MCF 10A (cell line): ENCODE results near the gene FBXO38. TPM values are rescaled to one million over a fixed set of nuclear protein-coding genes. Genes with fewer than 3 reads are reported as not detected.

Experiments used
- BruUV-seq: library from RNA; stranded (reverse); fragments of 400-500 nt; replicated peaks from 2 replicates; lab custom pipeline; 2021; lab: Mats Ljungman, UMichigan
- CTCF ChIA-PET: fragments of 300-600 bp; sonication (Branson Sonifier 250); formaldehyde crosslinking; extraction: SDS; loops from one replicate; lab custom pipeline; 2021; ENCODE audit warnings: antibody characterized with exemption, inconsistent platforms; lab: Yijun Ruan, JAX
- POLR2A ChIA-PET: fragments of 300-600, 350-650 bp; sonication (Branson Sonifier 250); formaldehyde crosslinking; extraction: SDS; loops from one replicate; lab custom pipeline; 2020; ENCODE audit warnings: antibody characterized with exemption, inconsistent platforms; lab: Yijun Ruan, JAX
- DNase-seq: peaks from one replicate; pipeline ENCODE4 v3.0.0-alpha.2; 2018; ENCODE audit not compliant: unreplicated experiment
- H3K27ac Mint-ChIP-seq: one replicate; pipeline ENCODE4 v1.8.0; 2022; ENCODE audit warnings: mild to moderate bottlenecking, low read depth, mixed read lengths; ENCODE audit not compliant: unreplicated experiment
- H3K27me3 Mint-ChIP-seq: one replicate; pipeline ENCODE4 v1.8.0; 2022; ENCODE audit warnings: mixed read lengths; ENCODE audit not compliant: insufficient read depth, unreplicated experiment
- H3K36me3 Mint-ChIP-seq: one replicate; pipeline ENCODE4 v1.8.0; 2022; ENCODE audit warnings: mild to moderate bottlenecking, moderate library complexity, mixed read lengths; ENCODE audit not compliant: insufficient read depth, unreplicated experiment
- H3K4me1 Mint-ChIP-seq: one replicate; pipeline ENCODE4 v1.8.0; 2022; ENCODE audit warnings: mixed read lengths; ENCODE audit not compliant: insufficient read depth, unreplicated experiment
- H3K4me3 Mint-ChIP-seq: one replicate; pipeline ENCODE4 v1.8.0; 2022; ENCODE audit warnings: mild to moderate bottlenecking, moderate library complexity, mixed read lengths; ENCODE audit not compliant: unreplicated experiment
- H3K9me3 Mint-ChIP-seq: one replicate; pipeline ENCODE4 v1.8.0; 2022; ENCODE audit warnings: mixed read lengths; ENCODE audit not compliant: unreplicated experiment
- intact Hi-C: fragments of 100-400 bp; cut with micrococcal nuclease; formaldehyde crosslinking; loops from 2 replicates; pipeline ENCODE4 v1.14.1; 2022
- total RNA-seq: library from RNA; stranded (reverse); gene quantifications from 2 replicates; pipeline ENCODE4 v1.2.3, GENCODE V29; 2022
- TF ChIP-seq, protein P1 (sequence below): fragments of 200-600 bp; IDR thresholded peaks from one replicate; pipeline ENCODE4 v1.8.0; 2022; ENCODE audit warnings: antibody characterized with exemption, mild to moderate bottlenecking; ENCODE audit not compliant: unreplicated experiment

Gene FBXO38
- total RNA-seq, 1 experiment from 2014 or later, result 54.4 TPM

DNA sequence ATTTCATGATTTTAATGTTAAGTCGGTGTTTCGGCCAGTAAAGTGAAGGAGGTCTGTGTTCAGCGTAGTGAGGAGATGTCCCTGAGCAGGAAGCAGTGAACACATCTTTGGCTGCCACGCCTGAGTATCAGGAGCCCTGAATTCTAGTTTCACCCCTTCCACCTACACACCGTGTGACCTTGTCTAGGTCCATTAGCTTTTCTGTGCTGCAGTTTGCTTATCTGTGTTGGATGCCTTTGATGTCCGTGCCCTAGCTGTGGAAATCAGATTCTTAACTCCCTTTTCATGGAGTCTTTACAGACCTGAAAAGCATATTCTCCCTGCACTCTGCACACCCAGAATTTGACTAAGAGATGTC lies 601 bp downstream of the FBXO38 start:
- Mint-ChIP-seq H3K4me3 (peak overlapping the region; percentile 85), H3K4me1 (peaks cover 45% of the 10 kb centered on the region), H3K27me3 (no peaks in the 10 kb centered on the region), H3K27ac (peak overlapping the region; percentile 98), H3K9me3 (no peaks in the 10 kb centered on the region), H3K36me3 (peaks cover 6% of the 10 kb centered on the region)
- BruUV-seq, result TSS peak; percentile 65
- POLR2A ChIA-PET, result interaction anchor here (0.7 to 1.9 kb wide), 21 partner anchors 9 to 583 kb away, joined by 3 to 19 read pairs (median 3); no protein-coding TSS in a partner anchor
- TF ChIP-seq, protein P1, sequence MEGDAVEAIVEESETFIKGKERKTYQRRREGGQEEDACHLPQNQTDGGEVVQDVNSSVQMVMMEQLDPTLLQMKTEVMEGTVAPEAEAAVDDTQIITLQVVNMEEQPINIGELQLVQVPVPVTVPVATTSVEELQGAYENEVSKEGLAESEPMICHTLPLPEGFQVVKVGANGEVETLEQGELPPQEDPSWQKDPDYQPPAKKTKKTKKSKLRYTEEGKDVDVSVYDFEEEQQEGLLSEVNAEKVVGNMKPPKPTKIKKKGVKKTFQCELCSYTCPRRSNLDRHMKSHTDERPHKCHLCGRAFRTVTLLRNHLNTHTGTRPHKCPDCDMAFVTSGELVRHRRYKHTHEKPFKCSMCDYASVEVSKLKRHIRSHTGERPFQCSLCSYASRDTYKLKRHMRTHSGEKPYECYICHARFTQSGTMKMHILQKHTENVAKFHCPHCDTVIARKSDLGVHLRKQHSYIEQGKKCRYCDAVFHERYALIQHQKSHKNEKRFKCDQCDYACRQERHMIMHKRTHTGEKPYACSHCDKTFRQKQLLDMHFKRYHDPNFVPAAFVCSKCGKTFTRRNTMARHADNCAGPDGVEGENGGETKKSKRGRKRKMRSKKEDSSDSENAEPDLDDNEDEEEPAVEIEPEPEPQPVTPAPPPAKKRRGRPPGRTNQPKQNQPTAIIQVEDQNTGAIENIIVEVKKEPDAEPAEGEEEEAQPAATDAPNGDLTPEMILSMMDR, result no peak
- intact Hi-C loops, result no loop called here
- CTCF ChIA-PET, result interaction anchor here (0.6 to 2.1 kb wide), 7 partner anchors 10 to 763 kb away, joined by 3 to 16 read pairs (median 5); no protein-coding TSS in a partner anchor
- DNase-seq, result peak; percentile 20

DNA sequence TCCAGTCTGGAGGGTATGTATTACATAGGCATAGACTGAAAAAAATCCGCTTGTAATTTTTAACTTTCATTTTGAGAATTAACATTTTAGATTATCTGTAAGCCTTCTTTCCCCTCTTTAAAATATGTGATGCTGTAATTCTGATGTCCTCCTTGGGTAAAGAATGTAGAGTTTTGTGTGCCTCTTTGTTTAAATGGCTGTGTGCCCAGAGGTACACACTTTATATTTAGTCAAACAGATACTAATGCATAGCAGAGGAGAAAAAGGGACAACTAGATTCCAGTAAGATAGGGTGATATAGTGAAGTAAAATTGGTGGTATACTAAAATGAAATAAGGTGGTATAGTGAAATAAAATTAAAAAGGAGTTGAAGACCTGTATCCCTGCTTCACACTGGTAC lies 1.3 kb downstream of the FBXO38 start:
- no TSS peak for BruUV-seq
- peaks cover 6% of the 10 kb centered on the region for H3K36me3 Mint-ChIP-seq
- CTCF ChIA-PET, result interaction anchor here (0.6 to 2.1 kb wide), 7 partner anchors 10 to 763 kb away, joined by 3 to 16 read pairs (median 3); no protein-coding TSS in a partner anchor

DNA sequence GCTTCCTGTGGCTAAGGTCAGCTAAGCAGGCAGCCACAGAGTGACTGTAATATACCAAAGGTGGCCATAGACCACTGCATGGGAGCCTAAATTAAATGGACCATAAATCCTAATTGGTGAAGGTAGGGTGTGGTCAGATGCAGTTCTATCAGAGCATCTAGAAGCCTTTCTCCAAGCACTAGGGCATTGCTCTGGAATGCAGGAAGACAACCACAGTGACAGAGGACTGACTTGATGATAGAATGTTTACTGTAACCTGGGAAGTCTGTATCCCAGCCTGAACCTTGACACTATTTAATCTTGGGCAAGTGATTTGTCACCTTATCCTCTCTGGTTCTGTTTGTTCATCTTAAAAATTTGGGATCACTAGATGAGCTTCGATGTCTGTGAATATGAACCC lies 2.3 kb downstream of the FBXO38 start:
- H3K9me3 Mint-ChIP-seq, result no peaks in the 10 kb centered on the region

More for the DNA sequence above, 1.3 kb downstream of the FBXO38 start:
- Mint-ChIP-seq H3K4me3 (peak overlapping the region; percentile 85), H3K27ac (peak overlapping the region; percentile 98), H3K4me1 (peaks cover 45% of the 10 kb centered on the region), H3K27me3 (no peaks in the 10 kb centered on the region), H3K9me3 (no peaks in the 10 kb centered on the region)
- POLR2A ChIA-PET, result interaction anchor here (0.7 to 1.9 kb wide), 8 partner anchors 8 to 346 kb away, joined by 3 to 19 read pairs (median 4); no protein-coding TSS in a partner anchor
- no peak for DNase-seq
- intact Hi-C loops, result no loop called here
- TF ChIP-seq, protein P1, result no peak

DNA sequence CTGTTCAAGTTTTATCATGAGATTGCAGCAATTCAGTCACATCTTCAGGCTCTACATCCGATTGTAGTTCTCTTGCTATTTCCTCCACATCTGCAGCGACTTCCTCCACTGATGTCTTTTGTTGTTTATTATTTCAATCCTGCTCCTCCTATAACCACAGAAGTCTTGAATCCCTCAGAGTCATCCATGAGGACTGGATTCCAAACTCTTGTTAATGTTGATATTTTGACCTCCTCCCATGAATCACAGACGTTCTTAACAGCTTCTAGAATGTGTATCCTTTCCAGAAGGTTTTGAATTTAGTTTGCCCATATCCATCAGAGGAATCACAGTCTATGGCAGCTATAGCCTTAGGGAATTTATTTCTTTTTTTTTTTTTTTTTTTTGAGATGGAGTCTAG lies 3.6 kb downstream of the FBXO38 start:
- Mint-ChIP-seq H3K27ac (no peak overlapping the region), H3K4me1 (peaks cover 60% of the 10 kb centered on the region)
- intact Hi-C loops, result no loop called here

More for the DNA sequence above, 2.3 kb downstream of the FBXO38 start:
- Mint-ChIP-seq H3K4me1 (peaks cover 51% of the 10 kb centered on the region), H3K36me3 (peaks cover 6% of the 10 kb centered on the region), H3K4me3 (no peak overlapping the region), H3K27ac (peak overlapping the region; percentile 98), H3K27me3 (no peaks in the 10 kb centered on the region)
- ChIA-PET CTCF (interaction anchor here (0.6 to 0.9 kb wide), 2 partner anchors 96 to 207 kb away, joined by 3 to 4 read pairs; no protein-coding TSS in a partner anchor), POLR2A (interaction anchor here (0.7 kb wide), 1 partner anchor 345 kb away, joined by 3 read pairs; no protein-coding TSS in a partner anchor)
- no peak for DNase-seq
- no TSS peak for BruUV-seq
- TF ChIP-seq, protein P1, result no peak
- intact Hi-C loops, result no loop called here

More for the DNA sequence above, 3.6 kb downstream of the FBXO38 start:
- TF ChIP-seq, protein P1, result no peak
- Mint-ChIP-seq H3K9me3 (no peaks in the 10 kb centered on the region), H3K36me3 (peaks cover 10% of the 10 kb centered on the region), H3K4me3 (no peak overlapping the region), H3K27me3 (no peaks in the 10 kb centered on the region)
- DNase-seq, result no peak
- ChIA-PET CTCF (interaction anchor here (0.8 to 2.3 kb wide), 5 partner anchors 12 to 344 kb away, joined by 3 to 14 read pairs (median 5); no protein-coding TSS in a partner anchor), POLR2A (interaction anchor here (0.6 kb wide), 1 partner anchor 163 kb away, joined by 3 read pairs; no protein-coding TSS in a partner anchor)
- no TSS peak for BruUV-seq
